NCI-H226 (cell line): ENCODE measurements around the gene TCP11.
A peak's percentile ranks its signal among the peaks of the same experiment; 100 is the strongest.

Source experiments
- DNase-seq: peaks from one replicate; pipeline ENCODE4 v3.0.0-alpha.2; 2015

The TCP11 gene

GRCh38 chr6:35090734-35091133 is 50.4 kb downstream of the TCP11 start:
- DNase-seq: no peak

- peak; percentile 95 for DNase-seq
Measured at GRCh38 chr6:35089935-35090505, 51.1 kb downstream of the TCP11 start.

- no peak for DNase-seq
Measured at GRCh38 chr6:35089216-35089934, 51.8 kb downstream of the TCP11 start.

- DNase-seq: no peak
Measured at GRCh38 chr6:35088281-35089215, 52.6 kb downstream of the TCP11 start.

DNA sequence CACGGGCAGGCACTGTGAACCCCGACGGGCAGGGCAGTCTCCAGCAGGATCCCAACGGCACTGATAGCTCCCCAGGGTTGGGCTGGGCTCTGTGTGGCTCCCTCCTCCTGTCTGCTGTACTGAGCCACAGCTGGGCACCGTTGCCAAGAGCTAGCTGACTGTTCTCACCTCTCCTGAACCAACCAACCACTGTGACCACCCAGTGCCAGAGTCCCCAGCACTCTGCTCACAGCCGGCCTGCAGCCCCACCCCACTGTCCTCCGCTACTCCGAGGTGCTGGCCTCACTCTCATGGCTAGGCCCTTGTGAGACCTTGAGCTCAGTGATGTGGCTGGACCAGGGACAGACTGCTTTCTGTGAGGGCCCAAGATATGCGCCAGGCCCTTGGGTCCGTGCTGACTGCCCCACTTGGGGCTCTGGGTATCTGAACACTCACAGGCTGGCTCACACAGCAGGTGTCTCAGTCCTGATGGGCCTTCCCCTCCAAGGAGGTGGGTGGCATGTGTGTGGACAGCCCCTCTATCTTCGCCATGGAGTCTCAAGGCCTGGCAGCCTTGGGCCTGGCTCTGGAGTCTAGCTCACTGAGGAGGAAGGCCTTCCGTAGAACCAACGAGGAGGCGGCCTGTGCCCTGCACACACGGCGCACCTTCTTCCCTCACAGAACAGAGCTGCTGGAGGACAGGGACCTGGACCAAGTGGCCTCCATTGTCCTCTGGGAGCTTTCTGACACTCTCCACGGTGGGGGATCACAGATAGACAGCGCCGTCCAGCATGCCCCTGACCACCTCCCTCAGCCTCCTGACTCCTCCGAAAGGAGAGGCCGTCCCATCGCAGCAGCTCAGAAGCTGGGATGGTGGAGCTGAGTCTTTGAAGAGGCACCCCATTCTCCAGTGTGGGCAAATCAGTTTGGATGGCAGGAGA is 53.5 kb downstream of the TCP11 start:
- DNase-seq: no peak

GRCh38 chr6:35086636-35087360 is 54.3 kb downstream of the TCP11 start:
- no peak for DNase-seq

DNA sequence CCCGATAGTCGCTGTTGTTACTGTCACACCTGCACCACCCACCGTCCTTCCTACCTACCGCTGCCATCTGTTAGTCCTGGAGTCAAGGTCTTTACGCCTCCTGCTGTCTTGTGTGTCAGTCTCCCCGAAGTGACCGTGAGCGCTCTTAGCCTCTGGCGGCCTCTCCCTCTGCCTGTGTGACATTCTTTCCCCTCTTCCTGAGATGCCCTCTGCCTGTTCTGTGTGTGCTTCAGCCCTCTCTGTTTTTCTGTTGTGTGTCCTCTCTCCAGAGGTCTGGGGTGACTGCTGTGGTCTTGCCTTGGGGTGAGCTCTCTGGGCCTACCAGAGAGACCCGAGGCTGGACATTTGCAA is 54.9 kb downstream of the TCP11 start:
- DNase-seq: no peak

GRCh38 chr6:35085359-35086281 is 55.5 kb downstream of the TCP11 start:
- DNase-seq: no peak

GRCh38 chr6:35084511-35085203 is 56.5 kb downstream of the TCP11 start:
- DNase-seq: no peak

GRCh38 chr6:35084041-35084491 is 57.1 kb downstream of the TCP11 start:
- DNase-seq: no peak

GRCh38 chr6:35083507-35083906 is 57.6 kb downstream of the TCP11 start:
- DNase-seq: no peak

GRCh38 chr6:35082733-35083403 is 58.3 kb downstream of the TCP11 start:
- no peak for DNase-seq

DNA sequence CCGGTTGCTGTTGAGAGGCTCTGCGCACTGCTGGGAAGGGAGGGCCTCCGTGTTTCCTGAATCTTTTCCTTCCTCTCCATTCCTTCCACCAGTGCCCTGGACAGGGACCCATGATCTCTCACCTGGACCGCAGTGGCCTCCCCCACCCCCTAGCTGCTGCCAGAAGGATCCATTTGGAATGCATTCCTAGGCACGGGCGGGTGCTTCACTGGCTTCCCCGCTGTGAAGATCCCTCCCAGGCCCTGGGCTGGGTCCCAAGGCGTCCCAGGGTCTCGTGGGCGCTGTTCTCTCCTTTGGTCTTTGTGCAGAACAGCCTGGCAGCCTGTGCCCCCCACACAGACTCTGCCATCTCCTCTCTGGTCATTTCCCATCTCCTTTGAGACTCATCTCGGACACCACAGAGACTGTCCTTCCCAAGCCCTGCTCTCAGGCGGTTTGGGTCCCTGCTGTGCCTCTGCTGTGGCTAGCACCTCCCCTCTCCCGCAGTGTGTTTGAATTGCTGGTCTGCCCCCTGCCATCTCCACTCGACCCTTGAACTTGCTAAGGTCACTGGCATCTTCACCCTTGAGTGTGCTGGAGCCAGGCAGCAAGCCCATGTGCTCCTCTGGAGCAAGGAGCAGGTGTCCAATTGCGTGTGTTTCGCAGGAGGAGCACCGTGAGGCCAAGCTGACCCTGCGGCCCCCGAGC is 59.0 kb downstream of the TCP11 start:
- no peak for DNase-seq

DNA sequence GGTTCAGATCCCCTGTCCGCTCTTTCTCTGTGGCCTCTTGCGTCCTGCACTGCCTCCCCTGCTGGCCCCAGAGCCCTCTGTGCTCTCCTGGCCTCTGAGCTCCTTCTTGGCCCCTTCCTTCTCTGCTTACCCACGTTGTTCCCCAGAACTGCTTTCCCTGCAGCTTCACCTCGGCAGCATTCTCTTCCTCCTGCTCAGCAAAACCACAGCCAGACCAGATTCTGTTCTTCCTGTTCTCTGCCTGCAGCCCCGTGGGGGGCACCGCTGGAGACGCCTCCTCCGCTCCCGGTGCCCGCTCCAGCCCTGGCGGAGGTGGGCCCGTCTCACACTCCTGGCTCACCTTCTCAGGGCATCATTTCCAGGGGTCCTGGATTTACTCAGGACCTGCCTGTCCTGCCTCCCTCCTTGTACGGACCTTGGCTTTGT is 59.7 kb downstream of the TCP11 start:
- DNase-seq: no peak

DNA sequence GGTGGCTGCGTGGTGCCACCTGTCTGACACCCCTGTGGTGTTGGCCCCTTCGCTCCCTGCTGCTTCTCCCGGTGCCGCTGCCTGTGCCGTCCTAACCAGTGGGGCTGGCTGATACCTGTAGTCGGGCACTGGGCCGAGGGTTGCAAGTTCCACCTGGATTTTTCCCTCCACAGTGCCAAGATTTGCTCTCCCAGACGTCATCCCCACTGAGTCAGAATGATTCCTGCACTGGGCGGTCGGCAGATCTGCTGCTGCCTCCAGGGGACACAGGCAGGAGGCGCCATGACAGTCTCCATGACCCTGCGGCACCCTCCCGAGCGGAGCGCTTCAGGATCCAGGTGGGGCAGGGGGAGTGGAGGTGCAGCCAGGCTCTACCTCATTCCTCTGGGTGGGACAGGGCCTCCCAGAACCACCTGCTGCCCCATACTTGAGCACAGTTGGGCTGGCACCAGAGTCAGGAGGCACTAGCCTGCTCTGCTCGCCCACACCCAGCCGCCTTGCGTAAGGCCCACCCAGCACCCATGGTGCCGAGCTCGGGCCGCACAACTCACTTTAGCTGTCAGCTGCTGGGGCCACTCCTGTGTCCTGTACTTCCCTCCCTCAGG is 60.2 kb downstream of the TCP11 start:
- DNase-seq: no peak

DNA sequence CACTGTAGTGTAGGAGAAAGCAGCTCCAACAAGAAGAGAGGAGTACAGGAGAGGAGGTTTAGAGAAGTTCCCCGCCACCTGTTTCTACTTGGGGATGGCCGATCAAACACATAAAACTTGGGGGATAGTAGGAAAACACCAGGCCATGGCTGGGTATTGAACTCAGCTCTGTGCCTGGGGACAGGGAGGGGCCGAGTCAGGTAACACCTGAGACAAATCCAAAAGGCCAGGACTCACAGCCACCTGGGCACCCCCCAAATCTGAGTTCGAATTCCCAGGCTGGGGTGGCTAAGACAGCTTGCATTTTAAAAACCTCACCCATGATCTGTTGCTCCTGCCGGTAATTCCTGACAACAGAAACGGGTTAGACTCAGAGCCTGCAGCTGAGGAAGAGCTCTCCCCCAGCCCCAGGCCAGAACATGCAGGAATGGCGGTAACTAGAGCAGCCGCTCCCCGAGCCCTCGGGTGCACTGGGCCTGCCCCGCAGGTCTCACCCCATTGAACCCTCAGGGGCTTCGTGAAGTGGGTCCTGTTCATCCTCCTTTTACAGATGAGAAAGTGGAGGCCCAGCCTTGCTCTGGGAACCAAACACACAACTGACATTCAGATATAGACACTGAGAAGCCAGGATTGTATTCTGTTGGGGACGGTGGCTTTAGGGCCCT is 61.0 kb downstream of the TCP11 start:
- no peak for DNase-seq

DNA sequence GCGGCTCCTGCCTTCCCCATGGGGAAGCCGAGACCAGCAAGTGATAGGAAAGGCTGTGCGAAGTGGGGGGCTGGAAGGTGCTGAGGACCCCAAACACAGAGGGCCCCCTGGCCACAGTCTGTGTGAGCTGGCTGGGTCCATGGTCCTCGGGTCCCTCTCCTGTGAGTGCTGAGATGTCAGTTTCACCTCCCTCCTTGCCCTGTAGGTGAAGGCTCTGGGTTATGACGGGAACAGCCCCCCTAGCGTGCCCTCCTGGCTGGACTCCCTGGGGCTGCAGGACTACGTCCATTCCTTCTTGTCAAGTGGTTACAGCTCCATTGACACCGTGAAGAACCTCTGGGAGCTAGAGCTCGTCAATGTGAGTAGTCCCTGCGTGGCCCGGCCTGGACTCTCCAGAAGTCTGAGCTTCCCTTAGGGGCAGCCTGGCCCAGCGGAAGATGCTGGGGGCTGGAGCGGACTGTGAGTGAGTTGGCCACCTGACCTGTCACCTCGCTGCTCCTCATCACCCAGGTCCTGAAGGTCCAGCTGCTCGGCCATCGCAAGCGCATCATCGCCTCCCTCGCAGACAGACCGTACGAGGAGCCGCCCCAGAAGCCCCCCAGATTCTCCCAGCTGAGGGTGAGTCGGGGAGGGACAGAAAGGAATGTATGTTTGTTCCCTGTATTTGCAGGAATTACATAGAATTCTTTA is 61.7 kb downstream of the TCP11 start:
- no peak for DNase-seq
